DOHH2 (cell line): ENCODE results near the gene SCN8A.

Experiments
- H3F3A ChIP-seq: fragments of 200-600 bp; sonication (generic), shearing (Covaris generic); 2 replicates; pipeline ENCODE4 v1.6.0; 2016; ENCODE audit warnings: antibody characterized with exemption, mild to moderate bottlenecking; ENCODE audit not compliant: control insufficient read depth, insufficient read depth
- H3K27ac ChIP-seq: fragments of 200-600 bp; sonication (generic); 2 replicates; pipeline ENCODE4 v1.5.1; 2014; ENCODE audit warnings: low read depth, mild to moderate bottlenecking, low read length, moderate library complexity
- H3K27me3 ChIP-seq: fragments of 200-600 bp; sonication (generic); 2 replicates; pipeline ENCODE4 v1.6.1; 2014; ENCODE audit warnings: mild to moderate bottlenecking, low read length, mixed read lengths; ENCODE audit not compliant: control insufficient read depth
- H3K36me3 ChIP-seq: fragments of 200-600 bp; sonication (generic); 2 replicates; pipeline ENCODE4 v1.6.1; 2014; ENCODE audit warnings: mild to moderate bottlenecking, low read length, moderate library complexity, mixed read lengths; ENCODE audit not compliant: control insufficient read depth
- H3K4me1 ChIP-seq: fragments of 200-600 bp; sonication (generic); 2 replicates; pipeline ENCODE4 v1.6.1; 2014; ENCODE audit warnings: mild to moderate bottlenecking, low read length, mixed read lengths; ENCODE audit not compliant: control insufficient read depth
- H3K4me2 ChIP-seq: fragments of 200-600 bp; sonication (generic); 2 replicates; pipeline ENCODE4 v1.6.0; 2014; ENCODE audit warnings: mild to moderate bottlenecking, low read length, moderate library complexity
- H3K4me3 ChIP-seq: fragments of 200-600 bp; sonication (generic); 2 replicates; pipeline ENCODE4 v1.5.1; 2014; ENCODE audit warnings: mild to moderate bottlenecking, low read length, mixed read lengths
- H3K79me2 ChIP-seq: fragments of 200-600 bp; sonication (generic); 2 replicates; pipeline ENCODE4 v1.6.1; 2014; ENCODE audit warnings: mild to moderate bottlenecking, low read length, mixed read lengths; ENCODE audit not compliant: control insufficient read depth
- H3K9me2 ChIP-seq: fragments of 200-600 bp; sonication (generic); replicated peaks from 2 replicates; pipeline ENCODE4 v1.6.1; 2014; ENCODE audit warnings: mild to moderate bottlenecking, low read length, mixed read lengths; ENCODE audit not compliant: control insufficient read depth
- H3K9me3 ChIP-seq: fragments of 200-600 bp; sonication (generic); 2 replicates; pipeline ENCODE4 v1.6.1; 2014; ENCODE audit warnings: antibody characterized with exemption, low read length, mixed read lengths; ENCODE audit not compliant: control insufficient read depth, insufficient read depth
- H4K20me1 ChIP-seq: fragments of 200-600 bp; sonication (generic); 2 replicates; pipeline ENCODE4 v1.6.0; 2014; ENCODE audit warnings: low read depth, mild to moderate bottlenecking, antibody characterized with exemption, low read length, moderate library complexity; ENCODE audit not compliant: control insufficient read depth, insufficient read depth
- CTCF ChIP-seq: fragments of 200-600 bp; sonication (generic); IDR thresholded peaks from one replicate; pipeline ENCODE4 v1.5.1; 2014; ENCODE audit warnings: antibody characterized with exemption, mild to moderate bottlenecking, low read depth, low read length; ENCODE audit not compliant: poor library complexity, severe bottlenecking
- EZH2phosphoT487 ChIP-seq: fragments of 200-600 bp; sonication (generic); IDR thresholded peaks from 2 replicates; pipeline ENCODE4 v1.6.1; 2017; ENCODE audit warnings: borderline replicate concordance, mild to moderate bottlenecking, antibody characterized with exemption, low read length, moderate library complexity, mixed read lengths

Gene SCN8A

DNA sequence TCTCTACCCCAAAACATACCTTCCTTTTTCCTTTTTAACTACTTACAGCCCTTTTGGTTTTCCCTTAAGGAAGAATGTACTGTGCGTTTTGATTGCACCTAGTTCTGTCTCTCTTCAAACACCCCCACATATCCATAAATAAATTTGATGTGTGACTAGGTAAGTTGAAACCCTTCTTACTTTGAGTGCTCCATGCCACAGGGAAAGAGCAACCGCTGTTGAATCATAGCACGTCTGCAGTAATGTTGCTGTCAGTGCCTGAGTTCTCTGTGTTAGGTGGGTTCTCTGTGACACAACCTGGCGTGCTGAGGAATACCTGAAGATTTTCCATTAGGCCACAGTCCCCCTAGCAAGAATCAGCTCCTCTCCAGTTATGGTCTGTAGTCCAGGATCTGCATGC, 155.4 kb downstream of the SCN8A start:
- no peaks in the 10 kb centered on the region for H3K9me2 ChIP-seq
- H4K20me1 ChIP-seq: no peaks in the 10 kb centered on the region
- no peaks in the 10 kb centered on the region for H3K4me1 ChIP-seq
- no peaks in the 10 kb centered on the region for H3K79me2 ChIP-seq
- H3K9me3 ChIP-seq: no peaks in the 10 kb centered on the region
- H3F3A ChIP-seq: no peaks in the 10 kb centered on the region
- no peak overlapping the region for H3K27ac ChIP-seq
- TF ChIP-seq CTCF (no peak), EZH2phosphoT487 (no peak)
- no peak overlapping the region for H3K4me2 ChIP-seq
- no peaks in the 10 kb centered on the region for H3K36me3 ChIP-seq
- H3K4me3 ChIP-seq: no peak overlapping the region
- peaks cover 14% of the 10 kb centered on the region for H3K27me3 ChIP-seq

DNA sequence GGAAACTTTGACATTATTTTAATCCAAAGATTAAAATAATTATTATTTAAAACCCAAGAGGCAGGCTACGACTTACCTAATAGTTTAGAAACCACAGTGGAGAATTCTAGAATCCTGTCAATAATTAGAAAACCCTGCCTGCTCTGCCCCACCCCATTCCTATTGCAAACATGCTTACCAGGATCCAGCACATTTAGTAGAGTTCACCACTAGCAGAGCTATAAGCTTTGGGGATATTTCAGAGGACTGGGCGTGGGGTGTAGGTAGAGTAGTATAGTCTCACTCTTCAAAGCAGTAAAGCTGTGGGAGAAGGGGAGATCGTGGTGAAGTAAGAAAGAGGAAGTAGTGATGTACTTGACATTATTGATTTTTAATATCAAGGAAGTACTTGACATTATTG, 157.2 kb downstream of the SCN8A start:
- peaks cover 17% of the 10 kb centered on the region for H3K27me3 ChIP-seq
- no peaks in the 10 kb centered on the region for H4K20me1 ChIP-seq
- no peak overlapping the region for H3K4me2 ChIP-seq
- no peak overlapping the region for H3K27ac ChIP-seq
- no peaks in the 10 kb centered on the region for H3K4me1 ChIP-seq
- TF ChIP-seq EZH2phosphoT487: no peak
- no peak for TF ChIP-seq CTCF
- H3F3A ChIP-seq: no peaks in the 10 kb centered on the region
- no peaks in the 10 kb centered on the region for H3K36me3 ChIP-seq
- no peaks in the 10 kb centered on the region for H3K79me2 ChIP-seq
- no peaks in the 10 kb centered on the region for H3K9me3 ChIP-seq
- no peak overlapping the region for H3K4me3 ChIP-seq
- H3K9me2 ChIP-seq: no peaks in the 10 kb centered on the region

- Histone ChIP-seq H3K4me3 (no peak overlapping the region), H3K79me2 (no peaks in the 10 kb centered on the region), H3K36me3 (no peaks in the 10 kb centered on the region), H3K9me2 (no peaks in the 10 kb centered on the region), H3F3A (no peaks in the 10 kb centered on the region), H3K4me1 (no peaks in the 10 kb centered on the region), H3K9me3 (no peaks in the 10 kb centered on the region; the same call in 1 of the 2 replicates), H4K20me1 (no peaks in the 10 kb centered on the region), H3K27me3 (peaks cover 18% of the 10 kb centered on the region), H3K4me2 (no peak overlapping the region), H3K27ac (no peak overlapping the region)
- TF ChIP-seq EZH2phosphoT487 (no peak), CTCF (no peak)
These were observed 158.4 kb downstream of the SCN8A start for GRCh38 chr12:51749206-51749985.
